Glomerular endothelial cell (primary cell): Measurements from ENCODE around the gene RAP1B. TPM values are rescaled to one million over a fixed set of nuclear protein-coding genes. Genes with fewer than 3 reads are reported as not detected.

Source experiments
- DNase-seq: peaks from one replicate; pipeline ENCODE4 v3.0.0-alpha.2; 2011; ENCODE audit warnings: low read depth, low spot score; ENCODE audit errors: extremely low read depth
- total RNA-seq: library from RNA; depleted of rRNA; stranded (reverse); fragments of >200 nt; gene quantifications from 2 replicates; pipeline ENCODE4 v1.2.3, GENCODE V29; 2015

Gene RAP1B
- total RNA-seq, 1 donor from 2014 or later = 301 TPM

- no peak for DNase-seq
These were observed 551 bp downstream of the RAP1B start for GRCh38 chr12:68611094-68611805.

GRCh38 chr12:68611806-68612160 is 1.1 kb downstream of the RAP1B start:
- no peak for DNase-seq

- no peak for DNase-seq
These were observed 1.5 kb downstream of the RAP1B start for GRCh38 chr12:68612202-68612601.

- no peak for DNase-seq
These were observed 2.0 kb downstream of the RAP1B start for GRCh38 chr12:68612697-68613096.

GRCh38 chr12:68613209-68613904 is 2.7 kb downstream of the RAP1B start:
- DNase-seq = no peak

- DNase-seq = no peak
These were observed 3.5 kb downstream of the RAP1B start for GRCh38 chr12:68614105-68614679.

- no peak for DNase-seq
These were observed 4.1 kb downstream of the RAP1B start for GRCh38 chr12:68614769-68615168.

- no peak for DNase-seq
These were observed 6.6 kb downstream of the RAP1B start for GRCh38 chr12:68617160-68617926.

- no peak for DNase-seq
These were observed 8.8 kb downstream of the RAP1B start for GRCh38 chr12:68619541-68619940.

GRCh38 chr12:68620519-68621471 is 10.1 kb downstream of the RAP1B start:
- no peak for DNase-seq

GRCh38 chr12:68621472-68622081 is 10.9 kb downstream of the RAP1B start:
- no peak for DNase-seq

- DNase-seq = no peak
These were observed 11.6 kb downstream of the RAP1B start for GRCh38 chr12:68622250-68622649.

GRCh38 chr12:68623059-68623458 is 12.4 kb downstream of the RAP1B start:
- no peak for DNase-seq

- no peak for DNase-seq
These were observed 13.3 kb downstream of the RAP1B start for GRCh38 chr12:68623984-68624383.

- no peak for DNase-seq
These were observed 14.2 kb downstream of the RAP1B start for GRCh38 chr12:68624933-68625332.

GRCh38 chr12:68627673-68628319 is 17.1 kb downstream of the RAP1B start:
- DNase-seq = no peak

- DNase-seq = no peak
These were observed 18.0 kb downstream of the RAP1B start for GRCh38 chr12:68628698-68629097.

GRCh38 chr12:68630050-68630449 is 19.4 kb downstream of the RAP1B start:
- no peak for DNase-seq

- no peak for DNase-seq
These were observed 19.9 kb downstream of the RAP1B start for GRCh38 chr12:68630598-68630997.
